ENCODE measurements around the gene AS3MT.

AS3MT gene

GRCh38 chr10:102894466-102895213 is 25.4 kb downstream of the AS3MT start:
- no peak overlapping the region for H3K4me3 ChIP-seq (ENCODE audit: low read length)
- DNase-seq (ENCODE audit: low read depth) = no peak
- TF ChIP-seq, protein P1, sequence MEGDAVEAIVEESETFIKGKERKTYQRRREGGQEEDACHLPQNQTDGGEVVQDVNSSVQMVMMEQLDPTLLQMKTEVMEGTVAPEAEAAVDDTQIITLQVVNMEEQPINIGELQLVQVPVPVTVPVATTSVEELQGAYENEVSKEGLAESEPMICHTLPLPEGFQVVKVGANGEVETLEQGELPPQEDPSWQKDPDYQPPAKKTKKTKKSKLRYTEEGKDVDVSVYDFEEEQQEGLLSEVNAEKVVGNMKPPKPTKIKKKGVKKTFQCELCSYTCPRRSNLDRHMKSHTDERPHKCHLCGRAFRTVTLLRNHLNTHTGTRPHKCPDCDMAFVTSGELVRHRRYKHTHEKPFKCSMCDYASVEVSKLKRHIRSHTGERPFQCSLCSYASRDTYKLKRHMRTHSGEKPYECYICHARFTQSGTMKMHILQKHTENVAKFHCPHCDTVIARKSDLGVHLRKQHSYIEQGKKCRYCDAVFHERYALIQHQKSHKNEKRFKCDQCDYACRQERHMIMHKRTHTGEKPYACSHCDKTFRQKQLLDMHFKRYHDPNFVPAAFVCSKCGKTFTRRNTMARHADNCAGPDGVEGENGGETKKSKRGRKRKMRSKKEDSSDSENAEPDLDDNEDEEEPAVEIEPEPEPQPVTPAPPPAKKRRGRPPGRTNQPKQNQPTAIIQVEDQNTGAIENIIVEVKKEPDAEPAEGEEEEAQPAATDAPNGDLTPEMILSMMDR (conservative IDR thresholded peaks at IDR 0.05; ENCODE audit: low read depth, low read length) = no peak

- no peak for DNase-seq (ENCODE audit: low read depth)
- H3K4me3 ChIP-seq (ENCODE audit: low read length) = no peak overlapping the region
- TF ChIP-seq, protein P1 (conservative IDR thresholded peaks at IDR 0.05; ENCODE audit: low read depth, low read length) = no peak
Observed at GRCh38 chr10:102900006-102900405, 30.7 kb downstream of the AS3MT start.

DNA sequence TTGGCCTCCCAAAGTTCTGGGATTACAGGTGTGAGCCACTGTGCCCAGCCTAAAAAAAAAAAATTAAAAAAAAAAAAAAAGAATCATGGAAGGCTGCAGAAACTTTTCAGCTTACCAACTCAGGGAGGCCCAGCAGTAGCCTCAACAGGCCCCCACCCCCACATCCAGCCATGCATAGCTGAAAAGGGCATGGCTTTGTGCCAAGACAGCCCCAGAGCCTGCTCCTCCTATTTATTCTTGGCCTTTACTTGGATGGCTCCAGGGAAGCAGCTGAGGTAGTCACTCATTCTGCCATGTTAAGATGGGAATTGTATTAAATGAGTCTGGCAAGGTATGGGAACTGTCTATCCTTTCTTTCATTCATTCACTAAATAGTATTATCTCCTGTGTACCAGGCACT is 35.1 kb downstream of the AS3MT start:
- TF ChIP-seq, protein P1 (conservative IDR thresholded peaks at IDR 0.05; ENCODE audit: low read depth, low read length) = no peak
- DNase-seq (ENCODE audit: low read depth) = no peak
- H3K4me3 ChIP-seq (ENCODE audit: low read length) = no peak overlapping the region

GRCh38 chr10:102906507-102906906 is 37.2 kb downstream of the AS3MT start:
- TF ChIP-seq, protein P1 (conservative IDR thresholded peaks at IDR 0.05; ENCODE audit: low read depth, low read length) = no peak
- H3K4me3 ChIP-seq (ENCODE audit: low read length) = no peak overlapping the region
- DNase-seq (ENCODE audit: low read depth) = no peak

DNA sequence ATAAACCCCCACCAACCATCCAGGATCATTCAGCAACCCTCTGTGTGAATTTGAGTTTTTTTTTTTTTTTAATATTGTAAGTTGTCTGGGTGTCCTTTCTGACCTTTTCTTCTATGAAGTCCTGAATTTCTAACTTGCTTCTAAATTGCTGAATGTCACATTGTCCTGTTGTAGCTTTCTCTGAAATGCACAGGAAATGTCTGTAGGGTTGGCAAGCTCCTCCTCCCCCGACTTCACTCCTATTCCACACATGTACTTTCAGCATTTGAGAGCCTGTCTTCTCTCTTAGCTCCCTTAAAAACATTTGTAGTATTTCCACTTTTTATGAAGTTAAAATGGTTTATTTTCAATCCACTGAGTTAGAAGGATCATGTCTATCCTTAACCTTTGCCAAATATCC is 45.5 kb downstream of the AS3MT start:
- H3K4me3 ChIP-seq (ENCODE audit: low read length) = no peak overlapping the region
- DNase-seq (ENCODE audit: low read depth) = no peak
- TF ChIP-seq, protein P1 (conservative IDR thresholded peaks at IDR 0.05; ENCODE audit: low read depth, low read length) = no peak

DNA sequence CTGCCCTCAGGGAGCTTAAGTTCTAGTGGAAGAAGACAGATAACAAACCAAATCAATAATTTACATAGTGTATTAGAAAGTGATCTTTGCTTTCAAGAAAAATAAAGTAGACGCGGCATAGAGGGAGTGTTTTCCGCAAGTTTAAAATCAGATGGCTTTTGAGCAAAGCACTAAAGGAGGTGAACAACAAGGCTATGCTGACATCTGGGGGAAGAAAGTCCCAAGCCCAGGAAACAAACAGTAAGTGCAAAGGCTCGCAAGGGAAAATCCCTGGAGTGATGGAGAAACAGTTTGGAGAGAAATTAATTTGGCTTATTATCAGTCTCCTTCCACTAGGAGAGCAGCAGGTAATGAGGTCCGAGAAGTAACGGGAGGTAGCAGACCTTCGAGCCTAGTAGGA is 46.9 kb downstream of the AS3MT start:
- TF ChIP-seq, protein P1 (conservative IDR thresholded peaks at IDR 0.05; ENCODE audit: low read depth, low read length) = no peak
- no peak for DNase-seq (ENCODE audit: low read depth)
- H3K4me3 ChIP-seq (ENCODE audit: low read length) = no peak overlapping the region

GRCh38 chr10:102917314-102917961 is 48.2 kb downstream of the AS3MT start:
- TF ChIP-seq, protein P1 (conservative IDR thresholded peaks at IDR 0.05; ENCODE audit: low read depth, low read length) = peak; percentile 93
- peak overlapping the region; percentile 68 for H3K4me3 ChIP-seq (ENCODE audit: low read length)
- DNase-seq (ENCODE audit: low read depth) = no peak

Data from retinal pigment epithelial cell (primary cell).